ENCODE data around the gene GAMT.

GAMT gene

GRCh38 chr19:1377176-1377964, 24.0 kb downstream of the GAMT start:
- no peak for TF ChIP-seq CTCF (IDR thresholded peaks at IDR 0.05)
- Histone ChIP-seq H3K4me1 (ENCODE audit: control insufficient read depth in 1 of 2, insufficient read depth in 1 of 2, low read depth in 1 of 2, low read length in 1 of 2) (no peaks in the 10 kb centered on the region), H3K27me3 (peaks cover 21% of the 10 kb centered on the region), H3K36me3 (peaks cover 13% of the 10 kb centered on the region), H3K4me3 (ENCODE audit: low read depth in 1 of 2, low read length in 1 of 2) (no peak overlapping the region), H3K9me3 (no peaks in the 10 kb centered on the region), H3K27ac (no peak overlapping the region)

- H3K9me3 ChIP-seq = no peaks in the 10 kb centered on the region
- peaks cover 11% of the 10 kb centered on the region for H3K27me3 ChIP-seq
- H3K36me3 ChIP-seq = peaks cover 17% of the 10 kb centered on the region
- no peak for TF ChIP-seq CTCF (IDR thresholded peaks at IDR 0.05)
- H3K4me3 ChIP-seq (ENCODE audit: low read depth in 1 of 2, low read length in 1 of 2) = no peak overlapping the region
- no peak overlapping the region for H3K27ac ChIP-seq
- no peaks in the 10 kb centered on the region for H3K4me1 ChIP-seq (ENCODE audit: control insufficient read depth in 1 of 2, insufficient read depth in 1 of 2, low read depth in 1 of 2, low read length in 1 of 2)
Observed at GRCh38 chr19:1376415-1376805, 24.9 kb downstream of the GAMT start.

- Histone ChIP-seq H3K4me1 (ENCODE audit: control insufficient read depth in 1 of 2, insufficient read depth in 1 of 2, low read depth in 1 of 2, low read length in 1 of 2) (no peaks in the 10 kb centered on the region), H3K27ac (no peak overlapping the region), H3K27me3 (no peaks in the 10 kb centered on the region), H3K9me3 (no peaks in the 10 kb centered on the region), H3K4me3 (ENCODE audit: low read depth in 1 of 2, low read length in 1 of 2) (no peak overlapping the region), H3K36me3 (peaks cover 32% of the 10 kb centered on the region)
- no peak for TF ChIP-seq CTCF (IDR thresholded peaks at IDR 0.05)
Observed at GRCh38 chr19:1374250-1374577, 27.1 kb downstream of the GAMT start.

- no peak overlapping the region for H3K4me3 ChIP-seq (ENCODE audit: low read depth in 1 of 2, low read length in 1 of 2)
- H3K27ac ChIP-seq = no peak overlapping the region
- TF ChIP-seq CTCF (IDR thresholded peaks at IDR 0.05) = no peak
Observed at GRCh38 chr19:1373534-1374249, 27.6 kb downstream of the GAMT start.

GRCh38 chr19:1373042-1373533, 28.3 kb downstream of the GAMT start:
- H3K36me3 ChIP-seq = peaks cover 32% of the 10 kb centered on the region
- no peak for TF ChIP-seq CTCF (IDR thresholded peaks at IDR 0.05)

More at GRCh38 chr19:1373534-1374249, 27.6 kb downstream of the GAMT start:
- Histone ChIP-seq H3K4me1 (ENCODE audit: control insufficient read depth in 1 of 2, insufficient read depth in 1 of 2, low read depth in 1 of 2, low read length in 1 of 2) (no peaks in the 10 kb centered on the region), H3K9me3 (no peaks in the 10 kb centered on the region), H3K27me3 (no peaks in the 10 kb centered on the region), H3K36me3 (peaks cover 32% of the 10 kb centered on the region)

More at GRCh38 chr19:1373042-1373533, 28.3 kb downstream of the GAMT start:
- Histone ChIP-seq H3K4me1 (ENCODE audit: control insufficient read depth in 1 of 2, insufficient read depth in 1 of 2, low read depth in 1 of 2, low read length in 1 of 2) (peaks cover under 1% of the 10 kb centered on the region in 2 experiments), H3K9me3 (no peaks in the 10 kb centered on the region), H3K27me3 (no peaks in the 10 kb centered on the region), H3K4me3 (ENCODE audit: low read depth in 1 of 2, low read length in 1 of 2) (no peak overlapping the region), H3K27ac (no peak overlapping the region)

Data from neutrophil (primary cell).